Neural cell (in vitro differentiated cells): ENCODE results near the gene DSC1. TPM values are rescaled to one million over a fixed set of nuclear protein-coding genes. Genes with fewer than 3 reads are reported as not detected.

ENCODE experiments used
- H2AFZ ChIP-seq: fragments of 200-600, 300-800 bp; sonication (generic), shearing (Covaris generic); 2 replicates; pipeline ENCODE4 v1.6.0; 2014; ENCODE audit warnings: low read depth, mild to moderate bottlenecking, antibody characterized with exemption, low read length, moderate library complexity
- H3F3A ChIP-seq: fragments of 200-600 bp; shearing (Covaris generic); 2 replicates; pipeline ENCODE4 v1.6.1; 2016; ENCODE audit warnings: mild to moderate bottlenecking, moderate library complexity, mixed read lengths, antibody characterized with exemption, low read length; ENCODE audit not compliant: insufficient read depth, poor library complexity, severe bottlenecking
- H3K27ac ChIP-seq: fragments of 200-600, 300-800 bp; sonication (generic), shearing (Covaris generic); 2 replicates; pipeline ENCODE4 v1.5.1; 2014; ENCODE audit warnings: mild to moderate bottlenecking, low read length, moderate library complexity
- H3K27me3 ChIP-seq: fragments of 300-800, 200-600 bp; sonication (generic), shearing (Covaris generic); 2 replicates; pipeline ENCODE4 v1.6.0; 2014; ENCODE audit warnings: mild to moderate bottlenecking, low read depth, low read length, moderate library complexity; ENCODE audit not compliant: insufficient read depth
- H3K36me3 ChIP-seq: fragments of 300-800, 200-600 bp; sonication (generic), shearing (Covaris generic); 2 replicates; pipeline ENCODE4 v1.5.1; 2014; ENCODE audit warnings: mild to moderate bottlenecking, antibody characterized with exemption, low read length, moderate library complexity; ENCODE audit not compliant: insufficient read depth
- H3K4me2 ChIP-seq: fragments of 300-800, 200-600 bp; sonication (generic), shearing (Covaris generic); 2 replicates; pipeline ENCODE4 v1.6.0; 2014; ENCODE audit warnings: mild to moderate bottlenecking, low read length
- H3K4me3 ChIP-seq: fragments of 300-800, 200-600 bp; sonication (generic), shearing (Covaris generic); 2 replicates; pipeline ENCODE4 v1.5.1; 2014; ENCODE audit warnings: mild to moderate bottlenecking, low read length, moderate library complexity
- H3K79me2 ChIP-seq: fragments of 200-600 bp; shearing (Covaris generic); replicated peaks from 2 replicates; pipeline ENCODE4 v1.6.0; 2014; ENCODE audit warnings: mild to moderate bottlenecking, low read length, moderate library complexity; ENCODE audit not compliant: insufficient read depth
- H3K9ac ChIP-seq: fragments of 300-800, 200-600 bp; sonication (generic), shearing (Covaris generic); 2 replicates; pipeline ENCODE4 v1.6.1; 2016; ENCODE audit warnings: mild to moderate bottlenecking, low read length, mixed read lengths
- H3K9me2 ChIP-seq: fragments of 200-600 bp; shearing (Covaris generic); 2 replicates; pipeline ENCODE4 v1.6.1; 2016; ENCODE audit warnings: mild to moderate bottlenecking, low read length, mixed read lengths; ENCODE audit not compliant: insufficient read depth
- H3K9me3 ChIP-seq: fragments of 200-600, 300-800 bp; sonication (generic), shearing (Covaris generic); 2 replicates; pipeline ENCODE4 v1.6.1; 2016; ENCODE audit warnings: mild to moderate bottlenecking, mixed run types, low read length, moderate library complexity, mixed read lengths
- H4K20me1 ChIP-seq: fragments of 200-600 bp; shearing (Covaris generic); 2 replicates; pipeline ENCODE4 v1.6.1; 2016; ENCODE audit warnings: mild to moderate bottlenecking, mixed run types; ENCODE audit not compliant: insufficient read depth
- EP300 ChIP-seq: fragments of 450-650 bp; conservative IDR thresholded peaks from 2 replicates; pipeline ENCODE4 v1.6.1; 2014; ENCODE audit warnings: antibody characterized with exemption, mild to moderate bottlenecking, moderate library complexity; ENCODE audit not compliant: poor library complexity, severe bottlenecking
- EZH2 ChIP-seq: fragments of 200-600, 300-800 bp; shearing (Covaris generic), sonication (generic); IDR thresholded peaks from 2 replicates; pipeline ENCODE4 v1.6.1; 2014; ENCODE audit warnings: antibody characterized with exemption, low read length, borderline replicate concordance, mild to moderate bottlenecking; ENCODE audit not compliant: insufficient read depth, poor library complexity, severe bottlenecking
- MXI1 ChIP-seq: fragments of 450-650 bp; conservative IDR thresholded peaks from 2 replicates; pipeline ENCODE4 v1.6.1; 2014; ENCODE audit warnings: antibody characterized with exemption, mild to moderate bottlenecking; ENCODE audit not compliant: poor library complexity, severe bottlenecking
- POLR2AphosphoS5 ChIP-seq: IDR thresholded peaks from 2 replicates; pipeline ENCODE4 v1.6.1; 2012
- RAD21 ChIP-seq: fragments of 450-650 bp; conservative IDR thresholded peaks from 2 replicates; pipeline ENCODE4 v1.6.1; 2014; ENCODE audit warnings: antibody characterized with exemption, mild to moderate bottlenecking, moderate library complexity
- SMC3 ChIP-seq: fragments of 450-650 bp; conservative IDR thresholded peaks from 2 replicates; pipeline ENCODE4 v1.6.1; 2014; ENCODE audit warnings: antibody characterized with exemption, mild to moderate bottlenecking, moderate library complexity; ENCODE audit not compliant: poor library complexity
- TAF1 ChIP-seq: IDR thresholded peaks from 2 replicates; pipeline ENCODE4 v1.6.1; 2012; ENCODE audit warnings: low read depth
- polyA plus RNA-seq: library from polyadenylated mRNA; depleted of rRNA; stranded (reverse); fragments of >200 nt; gene quantifications from 2 replicates; pipeline ENCODE4 v1.2.3, GENCODE V29; 2014
- TF ChIP-seq, protein P1 (sequence below): fragments of 450-650 bp; IDR thresholded peaks from 2 replicates; pipeline ENCODE4 v1.5.1; 2014; ENCODE audit warnings: antibody characterized with exemption, mild to moderate bottlenecking, moderate library complexity; ENCODE audit not compliant: poor library complexity, severe bottlenecking
- TF ChIP-seq, protein P2 (sequence below): IDR thresholded peaks from 2 replicates; pipeline ENCODE4 v1.6.1; 2012; ENCODE audit warnings: borderline replicate concordance

The DSC1 gene
- polyA plus RNA-seq, 1 donor from 2014 or later = not detected

GRCh38 chr18:31199190-31199769 is 36.6 kb upstream of the DSC1 start:
- H3K36me3 ChIP-seq = no peaks in the 10 kb centered on the region
- H3K27ac ChIP-seq = no peak overlapping the region
- no peaks in the 10 kb centered on the region for H4K20me1 ChIP-seq
- no peaks in the 10 kb centered on the region for H3K79me2 ChIP-seq
- no peak overlapping the region for H3K4me3 ChIP-seq
- no peak overlapping the region for H3K4me2 ChIP-seq
- no peak overlapping the region for H3K9ac ChIP-seq
- H3K9me2 ChIP-seq = no peaks in the 10 kb centered on the region
- no peaks in the 10 kb centered on the region for H3F3A ChIP-seq
- no peak for TF ChIP-seq SMC3
- TF ChIP-seq RAD21 = no peak
- TF ChIP-seq EP300 = no peak
- TF ChIP-seq, protein P1, sequence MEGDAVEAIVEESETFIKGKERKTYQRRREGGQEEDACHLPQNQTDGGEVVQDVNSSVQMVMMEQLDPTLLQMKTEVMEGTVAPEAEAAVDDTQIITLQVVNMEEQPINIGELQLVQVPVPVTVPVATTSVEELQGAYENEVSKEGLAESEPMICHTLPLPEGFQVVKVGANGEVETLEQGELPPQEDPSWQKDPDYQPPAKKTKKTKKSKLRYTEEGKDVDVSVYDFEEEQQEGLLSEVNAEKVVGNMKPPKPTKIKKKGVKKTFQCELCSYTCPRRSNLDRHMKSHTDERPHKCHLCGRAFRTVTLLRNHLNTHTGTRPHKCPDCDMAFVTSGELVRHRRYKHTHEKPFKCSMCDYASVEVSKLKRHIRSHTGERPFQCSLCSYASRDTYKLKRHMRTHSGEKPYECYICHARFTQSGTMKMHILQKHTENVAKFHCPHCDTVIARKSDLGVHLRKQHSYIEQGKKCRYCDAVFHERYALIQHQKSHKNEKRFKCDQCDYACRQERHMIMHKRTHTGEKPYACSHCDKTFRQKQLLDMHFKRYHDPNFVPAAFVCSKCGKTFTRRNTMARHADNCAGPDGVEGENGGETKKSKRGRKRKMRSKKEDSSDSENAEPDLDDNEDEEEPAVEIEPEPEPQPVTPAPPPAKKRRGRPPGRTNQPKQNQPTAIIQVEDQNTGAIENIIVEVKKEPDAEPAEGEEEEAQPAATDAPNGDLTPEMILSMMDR = no peak
- TF ChIP-seq, protein P2, sequence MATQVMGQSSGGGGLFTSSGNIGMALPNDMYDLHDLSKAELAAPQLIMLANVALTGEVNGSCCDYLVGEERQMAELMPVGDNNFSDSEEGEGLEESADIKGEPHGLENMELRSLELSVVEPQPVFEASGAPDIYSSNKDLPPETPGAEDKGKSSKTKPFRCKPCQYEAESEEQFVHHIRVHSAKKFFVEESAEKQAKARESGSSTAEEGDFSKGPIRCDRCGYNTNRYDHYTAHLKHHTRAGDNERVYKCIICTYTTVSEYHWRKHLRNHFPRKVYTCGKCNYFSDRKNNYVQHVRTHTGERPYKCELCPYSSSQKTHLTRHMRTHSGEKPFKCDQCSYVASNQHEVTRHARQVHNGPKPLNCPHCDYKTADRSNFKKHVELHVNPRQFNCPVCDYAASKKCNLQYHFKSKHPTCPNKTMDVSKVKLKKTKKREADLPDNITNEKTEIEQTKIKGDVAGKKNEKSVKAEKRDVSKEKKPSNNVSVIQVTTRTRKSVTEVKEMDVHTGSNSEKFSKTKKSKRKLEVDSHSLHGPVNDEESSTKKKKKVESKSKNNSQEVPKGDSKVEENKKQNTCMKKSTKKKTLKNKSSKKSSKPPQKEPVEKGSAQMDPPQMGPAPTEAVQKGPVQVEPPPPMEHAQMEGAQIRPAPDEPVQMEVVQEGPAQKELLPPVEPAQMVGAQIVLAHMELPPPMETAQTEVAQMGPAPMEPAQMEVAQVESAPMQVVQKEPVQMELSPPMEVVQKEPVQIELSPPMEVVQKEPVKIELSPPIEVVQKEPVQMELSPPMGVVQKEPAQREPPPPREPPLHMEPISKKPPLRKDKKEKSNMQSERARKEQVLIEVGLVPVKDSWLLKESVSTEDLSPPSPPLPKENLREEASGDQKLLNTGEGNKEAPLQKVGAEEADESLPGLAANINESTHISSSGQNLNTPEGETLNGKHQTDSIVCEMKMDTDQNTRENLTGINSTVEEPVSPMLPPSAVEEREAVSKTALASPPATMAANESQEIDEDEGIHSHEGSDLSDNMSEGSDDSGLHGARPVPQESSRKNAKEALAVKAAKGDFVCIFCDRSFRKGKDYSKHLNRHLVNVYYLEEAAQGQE = no peak
- TF ChIP-seq EZH2 = no peak
- TF ChIP-seq TAF1 = no peak
- no peak for TF ChIP-seq POLR2AphosphoS5
- no peak for TF ChIP-seq MXI1
- no peaks in the 10 kb centered on the region for H3K27me3 ChIP-seq
- no peak overlapping the region for H2AFZ ChIP-seq
- no peaks in the 10 kb centered on the region for H3K9me3 ChIP-seq

DNA sequence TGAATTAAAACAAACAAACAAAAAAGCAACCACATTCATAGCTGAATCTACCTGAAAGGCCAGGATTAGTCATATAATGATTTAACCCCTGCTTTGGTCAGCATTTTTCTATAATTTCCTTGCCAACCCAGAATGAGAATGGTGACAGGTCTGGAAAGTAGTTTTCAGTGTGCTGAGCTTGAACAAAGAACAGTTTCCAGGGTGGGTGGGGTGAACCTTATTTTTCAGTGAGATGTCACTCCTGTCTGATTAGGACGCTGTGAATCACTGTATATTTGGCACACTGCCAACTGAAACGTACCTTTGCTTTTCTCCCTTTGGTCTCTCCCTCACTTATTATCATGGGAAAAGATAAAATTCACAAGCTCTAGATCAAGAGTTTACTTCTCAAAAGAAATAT is 35.0 kb upstream of the DSC1 start:
- Histone ChIP-seq H3K27ac (no peak overlapping the region), H3K27me3 (no peaks in the 10 kb centered on the region), H3K79me2 (no peaks in the 10 kb centered on the region), H3K4me3 (no peak overlapping the region), H3K4me2 (no peak overlapping the region), H2AFZ (no peak overlapping the region), H3K9me3 (no peaks in the 10 kb centered on the region), H3K9me2 (no peaks in the 10 kb centered on the region), H3K36me3 (no peaks in the 10 kb centered on the region), H4K20me1 (no peaks in the 10 kb centered on the region), H3F3A (no peaks in the 10 kb centered on the region), H3K9ac (no peak overlapping the region)
- TF ChIP-seq TAF1 (no peak), POLR2AphosphoS5 (no peak), SMC3 (no peak), EZH2 (no peak), EP300 (no peak), RAD21 (no peak), MXI1 (no peak)
- TF ChIP-seq, protein P1 = no peak
- TF ChIP-seq, protein P2 = no peak
